ENCODE measurements around the gene CSNK2A2. TPM values are rescaled to one million over a fixed set of nuclear protein-coding genes. Genes with fewer than 3 reads are reported as not detected.

Gene CSNK2A2
- total RNA-seq, 1 experiment from 2014 or later, result 56.4 TPM

DNA sequence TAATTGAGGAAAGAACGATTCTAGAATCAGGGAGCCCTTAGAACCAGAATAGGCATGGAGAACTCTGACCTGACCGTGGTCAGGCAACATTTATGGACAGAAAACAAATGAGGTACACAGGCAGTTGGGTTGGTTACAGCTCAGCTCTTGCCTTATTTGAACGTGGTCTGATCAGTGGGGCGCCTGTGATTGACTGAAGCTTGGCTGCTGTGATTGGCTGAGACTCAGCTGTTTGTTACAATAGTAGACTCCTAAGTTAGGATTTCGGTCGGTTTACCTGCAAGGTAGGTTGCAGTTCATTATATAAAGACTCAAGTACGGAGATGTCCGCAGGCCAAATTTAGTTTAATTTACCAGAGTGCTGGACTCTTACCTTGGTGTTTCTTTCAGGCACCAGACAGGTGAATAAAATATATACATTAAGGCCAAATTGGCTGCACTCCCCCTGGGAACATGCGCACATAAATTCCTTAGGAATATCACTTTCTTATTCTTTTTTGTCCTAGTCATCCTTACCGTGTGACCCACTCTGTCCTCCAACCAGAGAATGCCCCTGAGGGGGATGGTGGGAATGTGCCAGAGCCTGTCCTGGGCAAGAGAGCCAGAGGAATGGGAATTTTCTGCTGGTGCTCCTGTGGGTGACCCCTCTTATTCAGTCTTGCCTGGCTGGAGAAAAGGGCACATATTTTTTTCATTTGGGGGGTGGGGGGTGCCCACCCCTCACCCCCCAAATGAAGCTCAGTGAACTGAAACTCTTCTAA lies 7.5 kb upstream of the CSNK2A2 start:
- no peak overlapping the region for H2AFZ ChIP-seq (ENCODE audit: low read length)
- no peak for DNase-seq
- H3K4me2 ChIP-seq (ENCODE audit: low read depth, low read length, poor library complexity, severe bottlenecking), result no peak overlapping the region
- no peak overlapping the region for H3K27ac ChIP-seq (ENCODE audit: low read length)
- no peaks in the 10 kb centered on the region for H4K20me1 ChIP-seq (ENCODE audit: insufficient read depth, low read depth, low read length)
- H3K79me2 ChIP-seq (ENCODE audit: low read length), result no peaks in the 10 kb centered on the region
- no peaks in the 10 kb centered on the region for H3K36me3 ChIP-seq (ENCODE audit: insufficient read depth, low read length)
- H3K9me2 ChIP-seq (replicated peaks; ENCODE audit: insufficient read depth, low read length), result no peaks in the 10 kb centered on the region
- no peak overlapping the region for H3K9ac ChIP-seq (ENCODE audit: low read length)
- H3K27me3 ChIP-seq (ENCODE audit: low read length), result no peaks in the 10 kb centered on the region
- H3K9me3 ChIP-seq (ENCODE audit: low read length), result no peaks in the 10 kb centered on the region
- H3K4me3 ChIP-seq (ENCODE audit: low read length), result no peak overlapping the region
- no peaks in the 10 kb centered on the region for H3K4me1 ChIP-seq (ENCODE audit: low read length)

DNA sequence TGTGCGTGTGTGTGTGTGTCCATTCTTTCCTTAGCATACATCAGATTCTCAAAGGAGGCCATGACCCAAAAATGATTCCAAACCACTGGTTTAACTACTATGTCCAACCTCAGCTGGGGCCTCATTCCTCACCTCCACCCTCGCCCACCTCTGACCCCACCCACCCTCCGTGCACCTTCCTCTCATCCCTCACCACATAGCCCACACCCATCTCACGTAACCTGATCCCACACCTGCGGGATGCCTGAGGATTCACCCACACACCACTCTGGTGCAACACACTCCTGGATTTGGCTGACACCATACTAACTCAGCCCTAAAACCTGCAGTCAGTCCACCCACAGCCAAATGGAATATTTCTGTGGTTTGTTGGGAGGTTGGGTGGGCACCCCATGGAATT lies 3.3 kb upstream of the CSNK2A2 start:
- Histone ChIP-seq H3K79me2 (ENCODE audit: low read length) (peaks cover 13% of the 10 kb centered on the region), H3K4me1 (ENCODE audit: low read length) (peaks cover 15% of the 10 kb centered on the region), H3K27me3 (ENCODE audit: low read length) (no peaks in the 10 kb centered on the region), H2AFZ (ENCODE audit: low read length) (no peak overlapping the region), H3K9ac (ENCODE audit: low read length) (no peak overlapping the region), H3K9me3 (ENCODE audit: low read length) (no peaks in the 10 kb centered on the region), H3K4me3 (ENCODE audit: low read length) (no peak overlapping the region), H3K36me3 (ENCODE audit: insufficient read depth, low read length) (peaks cover under 1% of the 10 kb centered on the region; the same call in 1 of the 2 replicates), H3K4me2 (ENCODE audit: low read depth, low read length, poor library complexity, severe bottlenecking) (no peak overlapping the region), H3K9me2 (replicated peaks; ENCODE audit: insufficient read depth, low read length) (no peaks in the 10 kb centered on the region), H3K27ac (ENCODE audit: low read length) (no peak overlapping the region), H4K20me1 (ENCODE audit: insufficient read depth, low read depth, low read length) (peaks cover 8% of the 10 kb centered on the region; the same call in 1 of the 2 replicates)
- no peak for DNase-seq

DNA sequence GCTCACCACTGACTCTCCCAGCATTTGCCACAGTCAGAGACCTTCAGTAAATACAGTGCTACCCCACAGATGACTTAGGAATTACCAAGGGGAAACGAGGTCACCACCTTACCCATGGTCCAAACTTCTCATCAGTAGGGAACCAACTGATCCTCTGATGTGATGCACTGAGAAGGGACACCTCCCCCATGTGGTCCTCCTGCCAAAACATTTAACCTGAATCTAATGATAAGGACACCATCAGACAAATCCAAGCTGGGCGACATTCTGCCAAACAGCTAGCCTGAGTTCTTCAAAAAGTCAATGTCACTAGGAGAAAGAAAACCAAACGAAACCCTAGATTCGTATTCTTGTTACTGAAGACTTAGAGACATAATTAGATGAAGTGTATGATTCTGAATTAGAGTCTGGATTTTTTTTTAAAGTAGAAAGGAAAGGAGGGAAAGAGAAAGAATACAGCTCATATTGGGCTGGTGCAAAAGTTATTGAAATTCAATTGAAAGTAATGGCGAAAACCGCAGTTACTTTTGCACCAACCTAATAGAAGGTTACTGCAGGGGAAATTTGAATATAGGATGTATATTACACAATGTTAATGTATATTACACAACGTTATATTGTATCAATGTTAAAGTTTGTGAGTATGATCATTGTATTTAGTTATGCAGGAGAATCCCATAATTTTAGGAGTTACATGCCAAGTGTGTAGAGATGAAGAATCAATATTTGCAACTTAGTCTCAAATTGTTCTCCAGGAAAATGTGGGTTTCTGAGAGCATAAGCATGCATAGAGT lies 2.3 kb upstream of the CSNK2A2 start:
- Histone ChIP-seq H3K9me2 (replicated peaks; ENCODE audit: insufficient read depth, low read length) (no peaks in the 10 kb centered on the region), H3K36me3 (ENCODE audit: insufficient read depth, low read length) (peaks cover 8% of the 10 kb centered on the region; the same call in 1 of the 2 replicates), H4K20me1 (ENCODE audit: insufficient read depth, low read depth, low read length) (peaks cover 8% of the 10 kb centered on the region; the same call in 1 of the 2 replicates), H3K27ac (ENCODE audit: low read length) (no peak overlapping the region), H3K27me3 (ENCODE audit: low read length) (no peaks in the 10 kb centered on the region), H3K4me1 (ENCODE audit: low read length) (peaks cover 24% of the 10 kb centered on the region), H3K4me3 (ENCODE audit: low read length) (no peak overlapping the region), H3K9ac (ENCODE audit: low read length) (no peak overlapping the region), H3K9me3 (ENCODE audit: low read length) (no peaks in the 10 kb centered on the region), H3K4me2 (ENCODE audit: low read depth, low read length, poor library complexity, severe bottlenecking) (no peak overlapping the region), H2AFZ (ENCODE audit: low read length) (no peak overlapping the region), H3K79me2 (ENCODE audit: low read length) (peaks cover 23% of the 10 kb centered on the region)
- no peak for DNase-seq

DNA sequence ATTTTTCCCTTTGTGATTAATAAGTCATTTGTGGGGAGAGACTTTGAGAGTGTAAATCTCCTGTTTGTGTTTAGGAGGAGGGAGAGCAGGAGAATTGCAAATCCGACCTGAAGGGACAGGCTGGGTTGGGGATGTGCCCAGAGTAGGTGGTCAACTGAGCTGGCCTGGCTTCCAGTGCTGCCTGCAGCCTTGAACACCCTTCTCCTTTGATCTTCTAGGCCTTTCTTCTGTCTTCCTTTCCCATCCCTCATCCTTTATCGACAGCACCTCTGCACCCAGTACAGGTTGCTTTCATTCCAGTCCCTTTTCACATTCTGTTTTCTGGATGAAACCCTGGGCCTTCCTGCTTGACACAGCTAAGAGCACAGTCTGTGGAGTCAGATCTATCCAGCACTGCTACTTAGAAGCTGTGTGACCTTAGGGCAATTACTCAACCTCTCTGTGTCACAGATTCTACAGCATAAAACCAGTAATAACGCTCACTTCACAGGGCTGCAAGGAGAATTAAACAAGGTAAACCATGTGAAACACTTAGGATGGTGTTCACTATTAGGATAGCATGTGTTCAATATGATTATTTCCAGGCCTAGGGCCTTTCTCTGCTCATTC lies 1.0 kb upstream of the CSNK2A2 start:
- Histone ChIP-seq H3K4me1 (ENCODE audit: low read length) (peaks cover 29% of the 10 kb centered on the region), H2AFZ (ENCODE audit: low read length) (no peak overlapping the region; the same call in 1 of the 2 replicates), H3K79me2 (ENCODE audit: low read length) (peaks cover 36% of the 10 kb centered on the region), H3K4me3 (ENCODE audit: low read length) (peak overlapping the region; percentile 59; the same call in 1 of the 2 replicates), H3K27me3 (ENCODE audit: low read length) (no peaks in the 10 kb centered on the region), H3K9ac (ENCODE audit: low read length) (0 out of 2 replicates have a peak overlapping the region, but pooled peaks have one; percentile 53), H4K20me1 (ENCODE audit: insufficient read depth, low read depth, low read length) (peaks cover 8% of the 10 kb centered on the region; the same call in 1 of the 2 replicates), H3K4me2 (ENCODE audit: low read depth, low read length, poor library complexity, severe bottlenecking) (peak overlapping the region; percentile 68), H3K9me2 (replicated peaks; ENCODE audit: insufficient read depth, low read length) (no peaks in the 10 kb centered on the region), H3K9me3 (ENCODE audit: low read length) (no peaks in the 10 kb centered on the region), H3K27ac (ENCODE audit: low read length) (no peak overlapping the region), H3K36me3 (ENCODE audit: insufficient read depth, low read length) (peaks cover 19% of the 10 kb centered on the region; the same call in 1 of the 2 replicates)
- no peak for DNase-seq

DNA sequence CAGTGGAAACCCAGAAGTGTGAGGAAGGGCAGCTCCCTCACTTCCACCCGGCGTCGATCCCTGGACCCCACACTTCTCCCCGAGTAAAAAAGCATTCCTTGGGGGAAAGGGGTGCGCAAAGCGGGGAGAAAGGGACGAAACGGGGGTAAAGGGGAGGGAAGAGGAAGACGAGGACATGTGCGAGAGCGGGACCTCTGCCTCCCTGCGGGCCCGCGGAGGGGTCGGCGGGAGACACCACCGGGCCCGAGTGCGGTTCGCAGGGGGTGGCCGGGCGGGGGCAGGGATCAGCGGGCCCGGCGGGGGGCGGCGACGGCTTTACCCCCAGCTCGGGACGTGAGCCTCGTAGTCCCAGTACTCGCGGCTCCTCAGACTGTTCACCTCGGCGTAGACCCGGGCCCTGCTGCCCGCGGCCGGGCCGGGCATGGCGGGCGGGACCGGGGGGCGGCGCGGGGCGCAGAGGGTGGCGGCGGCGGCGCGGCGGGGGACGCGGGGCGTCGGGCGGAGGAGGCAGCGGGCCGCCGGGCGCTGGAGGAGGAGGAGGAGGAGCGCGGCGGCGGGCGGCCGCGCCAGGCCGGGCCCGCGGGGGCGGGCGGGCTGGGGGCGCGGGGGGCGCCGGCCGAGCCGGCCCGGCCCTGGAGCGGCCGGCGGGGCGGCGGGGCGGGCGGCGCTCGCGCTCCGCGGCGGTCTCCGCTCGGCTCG lies 443 bp downstream of the CSNK2A2 start:
- peak overlapping the region; percentile 58; the same call in 1 of the 2 replicates for H3K27ac ChIP-seq (ENCODE audit: low read length)
- peak; percentile 54 for DNase-seq
- H4K20me1 ChIP-seq (ENCODE audit: insufficient read depth, low read depth, low read length), result peaks cover 8% of the 10 kb centered on the region; the same call in 1 of the 2 replicates
- peaks cover 29% of the 10 kb centered on the region for H3K4me1 ChIP-seq (ENCODE audit: low read length)
- no peak overlapping the region for H2AFZ ChIP-seq (ENCODE audit: low read length)
- no peaks in the 10 kb centered on the region for H3K9me3 ChIP-seq (ENCODE audit: low read length)
- H3K4me2 ChIP-seq (ENCODE audit: low read depth, low read length, poor library complexity, severe bottlenecking), result peak overlapping the region; percentile 99
- H3K9me2 ChIP-seq (replicated peaks; ENCODE audit: insufficient read depth, low read length), result no peaks in the 10 kb centered on the region
- no peaks in the 10 kb centered on the region for H3K27me3 ChIP-seq (ENCODE audit: low read length)
- H3K79me2 ChIP-seq (ENCODE audit: low read length), result peaks cover 50% of the 10 kb centered on the region
- peaks cover 33% of the 10 kb centered on the region for H3K36me3 ChIP-seq (ENCODE audit: insufficient read depth, low read length)
- H3K4me3 ChIP-seq (ENCODE audit: low read length), result peak overlapping the region; percentile 98
- H3K9ac ChIP-seq (ENCODE audit: low read length), result peak overlapping the region; percentile 96

DNA sequence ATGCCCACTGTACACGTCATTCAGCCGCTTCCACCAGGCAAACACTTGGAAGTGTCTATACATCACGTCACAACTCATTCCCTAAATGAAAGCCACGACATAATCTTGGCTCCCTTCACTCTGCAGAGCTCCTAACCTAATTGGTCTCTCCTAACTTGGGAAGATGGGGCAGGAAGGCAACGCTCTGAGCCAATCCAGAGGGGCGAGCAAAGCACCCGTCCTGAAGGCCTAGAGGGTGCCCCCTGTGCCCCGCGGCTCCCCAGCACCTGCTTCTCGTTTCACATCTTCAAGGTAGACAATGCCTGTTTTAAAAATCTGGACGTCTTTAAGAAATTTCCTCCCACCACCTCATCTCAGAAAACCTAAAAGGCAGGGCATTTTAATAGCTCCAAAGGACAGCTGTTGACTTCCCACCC lies 1.0 kb downstream of the CSNK2A2 start:
- peaks cover 56% of the 10 kb centered on the region for H3K79me2 ChIP-seq (ENCODE audit: low read length)
- peak overlapping the region; percentile 96 for H3K9ac ChIP-seq (ENCODE audit: low read length)
- H4K20me1 ChIP-seq (ENCODE audit: insufficient read depth, low read depth, low read length), result peaks cover 8% of the 10 kb centered on the region; the same call in 1 of the 2 replicates
- H3K27ac ChIP-seq (ENCODE audit: low read length), result peak overlapping the region; percentile 58; the same call in 1 of the 2 replicates
- peaks cover 29% of the 10 kb centered on the region for H3K4me1 ChIP-seq (ENCODE audit: low read length)
- H3K36me3 ChIP-seq (ENCODE audit: insufficient read depth, low read length), result peaks cover 38% of the 10 kb centered on the region
- no peaks in the 10 kb centered on the region for H3K9me2 ChIP-seq (replicated peaks; ENCODE audit: insufficient read depth, low read length)
- no peaks in the 10 kb centered on the region for H3K27me3 ChIP-seq (ENCODE audit: low read length)
- peak overlapping the region; percentile 98 for H3K4me3 ChIP-seq (ENCODE audit: low read length)
- H2AFZ ChIP-seq (ENCODE audit: low read length), result no peak overlapping the region
- DNase-seq, result peak; percentile 50
- peak overlapping the region; percentile 99 for H3K4me2 ChIP-seq (ENCODE audit: low read depth, low read length, poor library complexity, severe bottlenecking)
- H3K9me3 ChIP-seq (ENCODE audit: low read length), result no peaks in the 10 kb centered on the region

DNA sequence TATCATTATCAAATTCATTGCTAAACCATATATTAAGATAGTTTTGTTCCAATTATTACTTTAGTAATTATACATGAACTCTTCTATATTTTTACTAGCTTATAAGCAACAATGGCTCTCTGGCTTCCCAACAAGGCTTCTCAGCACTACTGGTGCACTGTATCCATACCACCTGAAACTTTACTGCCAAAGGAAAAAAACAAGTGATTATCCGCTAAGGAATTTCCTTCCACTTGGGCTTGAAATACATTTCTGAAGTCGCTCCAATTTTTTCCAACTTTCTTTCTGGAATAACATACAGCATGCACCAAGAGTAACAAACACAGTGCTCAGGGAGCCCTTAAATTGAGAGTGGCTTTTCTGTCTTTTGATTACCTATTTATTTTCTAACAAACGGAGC lies 2.1 kb downstream of the CSNK2A2 start:
- Histone ChIP-seq H3K27ac (ENCODE audit: low read length) (no peak overlapping the region), H3K9me3 (ENCODE audit: low read length) (no peaks in the 10 kb centered on the region), H3K9me2 (replicated peaks; ENCODE audit: insufficient read depth, low read length) (no peaks in the 10 kb centered on the region), H3K4me3 (ENCODE audit: low read length) (peak overlapping the region; percentile 98), H3K4me1 (ENCODE audit: low read length) (peaks cover 29% of the 10 kb centered on the region), H3K4me2 (ENCODE audit: low read depth, low read length, poor library complexity, severe bottlenecking) (peak overlapping the region; percentile 99), H3K27me3 (ENCODE audit: low read length) (no peaks in the 10 kb centered on the region), H3K36me3 (ENCODE audit: insufficient read depth, low read length) (peaks cover 46% of the 10 kb centered on the region), H3K79me2 (ENCODE audit: low read length) (peaks cover 64% of the 10 kb centered on the region), H4K20me1 (ENCODE audit: insufficient read depth, low read depth, low read length) (peaks cover 8% of the 10 kb centered on the region; the same call in 1 of the 2 replicates), H3K9ac (ENCODE audit: low read length) (no peak overlapping the region), H2AFZ (ENCODE audit: low read length) (no peak overlapping the region)
- DNase-seq, result no peak
